ENCODE data around the gene UNC119.

UNC119 gene

GRCh38 chr17:28544402-28545140 lies 7.9 kb downstream of the UNC119 start:
- no peak for DNase-seq (ENCODE audit: low read depth)

GRCh38 chr17:28541439-28541838 lies 11.0 kb downstream of the UNC119 start:
- no peak for DNase-seq (ENCODE audit: low read depth)

GRCh38 chr17:28540231-28540630 lies 12.2 kb downstream of the UNC119 start:
- no peak for DNase-seq (ENCODE audit: low read depth)

GRCh38 chr17:28538296-28538895 lies 14.0 kb downstream of the UNC119 start:
- no peak for DNase-seq (ENCODE audit: low read depth)

GRCh38 chr17:28537219-28537610 lies 15.2 kb downstream of the UNC119 start:
- no peak for DNase-seq (ENCODE audit: low read depth)

- no peak for DNase-seq (ENCODE audit: low read depth)
Measured at GRCh38 chr17:28536532-28537218, 15.7 kb downstream of the UNC119 start.

GRCh38 chr17:28534740-28535375 lies 17.6 kb downstream of the UNC119 start:
- no peak for DNase-seq (ENCODE audit: low read depth)

- DNase-seq (ENCODE audit: low read depth), result no peak
Measured at GRCh38 chr17:28533091-28533807, 19.2 kb downstream of the UNC119 start.

GRCh38 chr17:28532050-28532960 lies 20.1 kb downstream of the UNC119 start:
- DNase-seq (ENCODE audit: low read depth), result no peak

- DNase-seq (ENCODE audit: low read depth), result no peak
Measured at GRCh38 chr17:28530926-28531325, 21.5 kb downstream of the UNC119 start.

GRCh38 chr17:28530250-28530649 lies 22.2 kb downstream of the UNC119 start:
- no peak for DNase-seq (ENCODE audit: low read depth)

GRCh38 chr17:28529013-28529400 lies 23.4 kb downstream of the UNC119 start:
- DNase-seq (ENCODE audit: low read depth), result no peak

- peak; percentile 45 for DNase-seq (ENCODE audit: low read depth)
Measured at GRCh38 chr17:28528327-28529012, 24.0 kb downstream of the UNC119 start.

GRCh38 chr17:28527859-28528258 lies 24.6 kb downstream of the UNC119 start:
- no peak for DNase-seq (ENCODE audit: low read depth)

GRCh38 chr17:28527181-28527681 lies 25.2 kb downstream of the UNC119 start:
- no peak for DNase-seq (ENCODE audit: low read depth)

GRCh38 chr17:28526381-28526780 lies 26.0 kb downstream of the UNC119 start:
- no peak for DNase-seq (ENCODE audit: low read depth)

- DNase-seq (ENCODE audit: low read depth), result peak; percentile 61
Measured at GRCh38 chr17:28524476-28525424, 27.7 kb downstream of the UNC119 start.

- DNase-seq (ENCODE audit: low read depth), result no peak
Measured at GRCh38 chr17:28523876-28524275, 28.5 kb downstream of the UNC119 start.

- no peak for DNase-seq (ENCODE audit: low read depth)
Measured at GRCh38 chr17:28523186-28523585, 29.2 kb downstream of the UNC119 start.
